NCI-H748 (cell line): Measurements from ENCODE around the gene SPINT1.
A peak's percentile ranks its signal among the peaks of the same experiment; 100 is the strongest.

Source experiments
- DNase-seq: peaks from one replicate; lab custom pipeline; 2025; ENCODE audit not compliant: unreplicated experiment; lab: John Stamatoyannopoulos, UW

The SPINT1 gene, protein sequence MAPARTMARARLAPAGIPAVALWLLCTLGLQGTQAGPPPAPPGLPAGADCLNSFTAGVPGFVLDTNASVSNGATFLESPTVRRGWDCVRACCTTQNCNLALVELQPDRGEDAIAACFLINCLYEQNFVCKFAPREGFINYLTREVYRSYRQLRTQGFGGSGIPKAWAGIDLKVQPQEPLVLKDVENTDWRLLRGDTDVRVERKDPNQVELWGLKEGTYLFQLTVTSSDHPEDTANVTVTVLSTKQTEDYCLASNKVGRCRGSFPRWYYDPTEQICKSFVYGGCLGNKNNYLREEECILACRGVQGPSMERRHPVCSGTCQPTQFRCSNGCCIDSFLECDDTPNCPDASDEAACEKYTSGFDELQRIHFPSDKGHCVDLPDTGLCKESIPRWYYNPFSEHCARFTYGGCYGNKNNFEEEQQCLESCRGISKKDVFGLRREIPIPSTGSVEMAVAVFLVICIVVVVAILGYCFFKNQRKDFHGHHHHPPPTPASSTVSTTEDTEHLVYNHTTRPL

DNA sequence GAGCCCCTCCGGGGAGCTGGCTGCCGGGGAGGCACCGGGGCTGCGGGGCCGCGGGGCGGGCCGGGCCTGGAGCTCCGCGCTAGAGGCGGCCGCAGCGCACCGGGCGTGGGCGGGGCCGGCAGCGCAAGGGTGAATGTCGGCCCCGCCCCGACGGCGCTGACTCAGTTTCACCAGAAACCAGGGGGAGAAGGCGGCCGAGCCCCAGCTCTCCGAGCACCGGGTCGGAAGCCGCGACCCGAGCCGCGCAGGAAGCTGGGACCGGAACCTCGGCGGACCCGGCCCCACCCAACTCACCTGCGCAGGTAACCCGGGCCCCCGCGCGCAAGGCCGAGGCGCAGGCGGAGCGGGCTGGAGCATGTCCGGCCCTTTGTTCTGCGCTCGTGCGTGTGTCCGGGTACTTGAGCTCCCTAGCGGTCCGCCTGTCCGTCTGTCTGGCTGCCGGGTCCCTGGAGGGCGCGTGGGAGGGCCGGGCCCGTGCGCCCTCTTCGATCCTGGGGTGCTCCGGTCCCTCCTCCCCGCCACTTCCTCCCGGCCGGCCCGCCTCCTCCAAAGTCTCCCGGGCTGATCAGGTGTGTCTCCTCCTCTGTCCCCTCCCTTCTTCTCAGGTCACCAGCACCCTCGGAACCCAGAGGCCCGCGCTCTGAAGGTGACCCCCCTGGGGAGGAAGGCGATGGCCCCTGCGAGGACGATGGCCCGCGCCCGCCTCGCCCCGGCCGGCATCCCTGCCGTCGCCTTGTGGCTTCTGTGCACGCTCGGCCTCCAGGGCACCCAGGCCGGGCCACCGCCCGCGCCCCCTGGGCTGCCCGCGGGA is at the start of gene SPINT1:
Gene SPINT1, plus strand, starts transcription at position 164 of the 811 bp plus-strand sequence. Its CDS starts 507 bp downstream, at position 671.
- peak; percentile 67 for DNase-seq

GRCh38 chr15:40796041-40796440 is 47.8 kb upstream of the SPINT1 start:
- no peak for DNase-seq

- DNase-seq, result no peak
Observed at GRCh38 chr15:40796512-40796911, 47.3 kb upstream of the SPINT1 start.

GRCh38 chr15:40799523-40799922 is 44.3 kb upstream of the SPINT1 start:
- DNase-seq, result no peak

GRCh38 chr15:40803076-40803475 is 40.8 kb upstream of the SPINT1 start:
- DNase-seq, result no peak

- no peak for DNase-seq
Observed at GRCh38 chr15:40803688-40804087, 40.2 kb upstream of the SPINT1 start.

- no peak for DNase-seq
Observed at GRCh38 chr15:40806672-40807027, 37.2 kb upstream of the SPINT1 start.

GRCh38 chr15:40807028-40807887 is 36.6 kb upstream of the SPINT1 start, which contains the start of the genes DNAJC17 and ZFYVE19:
Gene DNAJC17, minus strand, starts transcription at chr15:40807473. Its CDS starts 27 bp downstream, at chr15:40807446.
Gene ZFYVE19, plus strand, starts transcription at chr15:40807089. Its CDS starts 501 bp downstream, at chr15:40807590.
- peak; percentile 95 for DNase-seq

GRCh38 chr15:40807888-40808461 is 35.9 kb upstream of the SPINT1 start:
- DNase-seq, result peak; percentile 22

DNA sequence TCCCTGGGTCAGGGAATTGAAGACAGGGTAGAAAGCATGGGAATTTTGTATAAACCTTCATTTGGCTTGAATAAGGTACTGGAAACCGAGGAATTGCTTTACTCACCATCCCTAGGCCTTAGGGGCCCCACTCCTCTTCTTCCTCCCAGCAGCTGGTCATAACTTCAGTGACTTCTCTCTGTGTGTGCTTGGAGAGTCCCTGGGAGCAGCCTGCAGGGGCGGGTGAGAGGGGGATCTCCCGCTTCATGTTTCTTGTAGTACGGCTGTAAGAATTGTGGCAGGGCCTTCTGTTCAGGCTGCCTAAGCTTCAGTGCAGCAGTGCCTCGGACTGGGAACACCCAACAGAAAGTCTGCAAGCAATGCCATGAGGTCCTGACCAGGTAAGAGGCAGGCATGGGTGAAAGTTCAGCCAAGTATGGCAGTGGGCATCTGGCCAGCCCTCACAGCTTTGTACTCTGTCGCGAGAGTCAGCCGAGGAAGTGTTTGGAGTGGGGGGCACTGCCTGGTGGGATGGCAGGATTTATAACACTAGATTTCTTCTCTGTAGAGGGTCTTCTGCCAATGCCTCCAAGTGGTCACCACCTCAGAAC is 34.9 kb upstream of the SPINT1 start:
- DNase-seq, result no peak

GRCh38 chr15:40812721-40813425 is 31.0 kb upstream of the SPINT1 start:
- DNase-seq, result no peak

DNA sequence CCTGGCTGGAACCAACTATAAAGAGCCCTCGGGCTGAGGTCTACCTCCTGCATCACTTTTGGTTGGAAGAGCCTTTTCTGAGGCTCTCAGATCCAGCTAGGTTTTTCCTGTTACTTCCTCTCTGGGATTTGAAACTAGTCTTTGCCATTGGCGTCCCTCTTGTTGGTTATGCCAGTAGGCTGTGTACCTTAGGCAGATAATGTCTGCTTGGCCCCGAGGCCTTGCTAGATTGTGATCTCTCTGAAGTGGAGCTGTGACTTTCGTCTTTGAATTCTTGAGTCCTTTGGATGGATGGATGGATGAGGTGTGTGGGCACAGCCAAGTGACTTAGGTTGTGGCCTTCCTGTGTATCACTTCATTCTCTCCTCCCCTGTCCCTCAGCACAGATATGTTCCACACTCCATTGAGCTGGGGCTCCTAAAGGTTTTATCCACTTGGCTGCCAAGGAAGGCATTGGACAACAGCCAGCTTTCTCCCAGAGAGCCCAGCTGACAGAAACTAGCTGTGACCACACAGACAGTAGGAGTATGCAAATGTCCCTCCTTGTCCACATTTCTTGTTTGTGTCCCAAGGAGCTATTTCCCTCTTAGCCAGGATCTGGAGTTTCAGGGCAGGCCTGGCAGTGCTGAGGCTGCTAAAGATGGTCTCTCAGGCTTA is 28.7 kb upstream of the SPINT1 start:
- no peak for DNase-seq

DNA sequence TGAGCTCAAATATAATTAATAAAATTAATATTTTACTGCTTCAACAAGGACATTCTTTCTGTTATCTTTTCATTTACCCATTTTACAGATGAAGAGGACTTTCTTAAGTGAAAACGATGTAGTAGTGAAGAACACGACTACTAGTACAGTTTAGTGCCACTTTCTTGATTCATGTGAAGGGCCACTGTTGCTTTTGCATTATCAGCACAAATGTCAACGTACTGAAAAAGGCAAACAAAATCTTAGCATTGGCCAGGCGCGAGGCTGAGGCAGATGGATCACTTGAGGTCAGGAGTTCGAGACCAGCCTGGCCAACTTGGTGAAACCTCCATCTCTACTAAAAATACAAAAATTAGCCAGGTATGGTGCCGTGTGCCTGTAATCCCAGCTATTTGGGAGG is 24.8 kb upstream of the SPINT1 start:
- no peak for DNase-seq

GRCh38 chr15:40821195-40821594 is 22.7 kb upstream of the SPINT1 start:
- DNase-seq, result no peak

GRCh38 chr15:40823572-40824343 is 20.1 kb upstream of the SPINT1 start:
- peak; percentile 61 for DNase-seq

GRCh38 chr15:40825661-40826422 is 18.0 kb upstream of the SPINT1 start:
- DNase-seq, result no peak

DNA sequence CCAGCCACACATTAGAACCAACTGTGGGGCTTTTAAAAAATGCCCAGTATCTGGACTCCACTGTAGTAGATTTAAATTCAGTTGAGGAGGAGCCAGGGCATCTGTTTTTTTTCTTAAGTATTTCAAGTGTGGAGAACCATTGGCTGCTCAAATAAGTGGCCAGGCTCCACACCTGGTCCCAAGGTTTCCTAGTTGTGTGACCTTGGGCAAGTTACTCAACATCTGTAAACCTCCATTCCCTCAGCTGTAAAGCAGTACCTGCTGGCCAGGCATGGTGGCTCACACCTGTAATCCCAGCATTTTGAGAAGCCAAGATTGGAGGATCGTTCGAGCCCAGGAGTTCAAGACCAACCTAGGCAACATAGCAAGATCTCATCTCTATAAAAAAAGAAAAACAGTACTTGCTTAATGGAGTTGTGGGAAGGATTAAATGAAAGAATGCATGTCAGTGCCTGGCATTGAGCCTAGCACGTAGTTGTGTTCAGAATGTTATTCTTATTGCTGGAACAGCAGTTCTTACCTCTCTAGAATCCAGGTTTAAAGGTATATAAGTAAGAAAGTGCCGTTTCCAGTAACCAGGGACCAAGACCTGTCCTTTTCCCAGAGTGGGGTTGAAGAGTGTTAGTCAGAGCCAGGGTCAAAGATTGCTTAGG is 17.3 kb upstream of the SPINT1 start:
- DNase-seq, result no peak
